ENCODE measurements around the gene GPR65. TPM values are rescaled to one million over a fixed set of nuclear protein-coding genes. Genes with fewer than 3 reads are reported as not detected.

GPR65 gene
- total RNA-seq (2021) (not detected in 2 replicates), Bru-seq, nascent RNA (percentile 7 among the genes with signal in this experiment), BruChase-seq, experiment 1, labeled RNA remaining after a 2-hour chase (percentile 6 among the genes with signal in this experiment), BruChase-seq, experiment 2, labeled RNA remaining after a 6-hour chase (not detected)
- long read RNA-seq, result 0 reads

- H3K27me3 ChIP-seq (ENCODE audit: insufficient read depth, low read depth), result no peaks in the 10 kb centered on the region
- H3K27ac ChIP-seq, result no peak within 1 kb of the TSS
- no peaks in the 10 kb centered on the region for H3F3A ChIP-seq (ENCODE audit: insufficient read depth, low read depth)
- H3K9me2 ChIP-seq (ENCODE audit: insufficient read depth), result no peaks in the 10 kb centered on the region
- H3K4me2 ChIP-seq, result no peak within 1 kb of the TSS
- no peak for TF ChIP-seq CTCF (conservative IDR thresholded peaks at IDR 0.05)
- no peak for TF ChIP-seq EZH2 (IDR thresholded peaks at IDR 0.05; ENCODE audit: low read depth)
- no peaks in the 10 kb centered on the region for H4K20me1 ChIP-seq (ENCODE audit: insufficient read depth)
- CTCF ChIA-PET, result no interaction called here
- H3K4me1 ChIP-seq (replicated peaks; ENCODE audit: insufficient read depth), result no peaks in the 10 kb centered on the region
- BruUV-seq (replicated peaks), result no TSS peak
- DNase-seq, result no peak
- no peaks in the 10 kb centered on the region for H3K36me3 ChIP-seq (ENCODE audit: low read depth)
- POLR2A ChIA-PET (ENCODE audit: unreplicated experiment), result no interaction called here
- no peaks in the 10 kb centered on the region for H3K79me2 ChIP-seq (ENCODE audit: low read depth)
- H2AFZ ChIP-seq, result no peak within 1 kb of the TSS
- intact Hi-C loops (cut with micrococcal nuclease; ENCODE audit: unreplicated experiment), result no loop called here
- H3K4me3 ChIP-seq, result no peak within 1 kb of the TSS
- no peaks in the 10 kb centered on the region for H3K9me3 ChIP-seq (ENCODE audit: insufficient read depth, low read depth)
Measured at GRCh38 chr14:88005050-88005481, at the start of gene GPR65. TSS of gene GPR65 (plus strand) at chr14:88005135. CDS start at chr14:88010848, 5,713 bp downstream.

- Histone ChIP-seq H3K4me2 (no peak overlapping the region), H3F3A (ENCODE audit: insufficient read depth, low read depth) (no peaks in the 10 kb centered on the region), H3K36me3 (ENCODE audit: low read depth) (no peaks in the 10 kb centered on the region), H3K9me3 (ENCODE audit: insufficient read depth, low read depth) (no peaks in the 10 kb centered on the region), H4K20me1 (ENCODE audit: insufficient read depth) (no peaks in the 10 kb centered on the region), H2AFZ (no peak overlapping the region), H3K79me2 (ENCODE audit: low read depth) (no peaks in the 10 kb centered on the region), H3K27me3 (ENCODE audit: insufficient read depth, low read depth) (peaks cover 4% of the 10 kb centered on the region; the same call in 1 of the 2 replicates), H3K4me1 (replicated peaks; ENCODE audit: insufficient read depth) (no peaks in the 10 kb centered on the region), H3K4me3 (no peak overlapping the region), H3K27ac (no peak overlapping the region), H3K9me2 (ENCODE audit: insufficient read depth) (no peaks in the 10 kb centered on the region)
- no TSS peak for BruUV-seq (replicated peaks)
- POLR2A ChIA-PET (ENCODE audit: unreplicated experiment), result no interaction called here
- no peak for TF ChIP-seq CTCF (conservative IDR thresholded peaks at IDR 0.05)
- TF ChIP-seq EZH2 (IDR thresholded peaks at IDR 0.05; ENCODE audit: low read depth), result no peak
- CTCF ChIA-PET, result no interaction called here
- DNase-seq, result no peak
- intact Hi-C loops (cut with micrococcal nuclease; ENCODE audit: unreplicated experiment), result no loop called here
Measured at GRCh38 chr14:87955501-87955900, 49.4 kb upstream of the GPR65 start.

- no peaks in the 10 kb centered on the region for H3K9me3 ChIP-seq (ENCODE audit: insufficient read depth, low read depth)
- H3K4me2 ChIP-seq, result no peak overlapping the region
- no peaks in the 10 kb centered on the region for H3F3A ChIP-seq (ENCODE audit: insufficient read depth, low read depth)
- CTCF ChIA-PET, result no interaction called here
- no peaks in the 10 kb centered on the region for H3K36me3 ChIP-seq (ENCODE audit: low read depth)
- no peak overlapping the region for H2AFZ ChIP-seq
- no peak for DNase-seq
- H3K9me2 ChIP-seq (ENCODE audit: insufficient read depth), result no peaks in the 10 kb centered on the region
- H3K4me1 ChIP-seq (replicated peaks; ENCODE audit: insufficient read depth), result no peaks in the 10 kb centered on the region
- H3K27ac ChIP-seq, result no peak overlapping the region
- no peak for TF ChIP-seq CTCF (conservative IDR thresholded peaks at IDR 0.05)
- TF ChIP-seq EZH2 (IDR thresholded peaks at IDR 0.05; ENCODE audit: low read depth), result no peak
- no TSS peak for BruUV-seq (replicated peaks)
- POLR2A ChIA-PET (ENCODE audit: unreplicated experiment), result no interaction called here
- H3K27me3 ChIP-seq (ENCODE audit: insufficient read depth, low read depth), result no peaks in the 10 kb centered on the region
- H4K20me1 ChIP-seq (ENCODE audit: insufficient read depth), result no peaks in the 10 kb centered on the region
- intact Hi-C loops (cut with micrococcal nuclease; ENCODE audit: unreplicated experiment), result no loop called here
- H3K79me2 ChIP-seq (ENCODE audit: low read depth), result no peaks in the 10 kb centered on the region
- H3K4me3 ChIP-seq, result no peak overlapping the region
Measured at GRCh38 chr14:87960013-87960787, 44.7 kb upstream of the GPR65 start.

Measured in PC-9 (cell line).